Thyroid gland (tissue), 4 donors: ENCODE data around the gene TSPAN9. TPM values are rescaled to one million over a fixed set of nuclear protein-coding genes. Genes with fewer than 3 reads are reported as not detected.

Experiments used
- DNase-seq, 2 donors: peaks; one replicate each; pipeline ENCODE4 v3.0.0-alpha.2; 2019
- H3K27ac ChIP-seq, 3 donors: fragments of 200-600 bp; sonication (generic); 1 replicate in 2 of 3; 2 replicates in 1 of 3; pipeline ENCODE4 v1.5.1; 2016 to 2019; ENCODE audit warnings: mild to moderate bottlenecking in 1 of 3, moderate library complexity in 1 of 3
- H3K27me3 ChIP-seq: fragments of 200-600 bp; sonication (generic); one replicate; pipeline ENCODE4 v1.5.1; 2019
- H3K36me3 ChIP-seq, 2 donors: fragments of 200-600 bp; sonication (generic); one replicate each; pipeline ENCODE4 v1.5.1; 2016 to 2019
- H3K4me1 ChIP-seq, 2 donors: fragments of 200-600 bp; sonication (generic); one replicate each; pipeline ENCODE4 v1.5.1; 2017 to 2019
- H3K4me3 ChIP-seq, 3 donors: fragments of 200-600 bp; sonication (generic); replicated peaks in 1 of 3; 1 replicate in 2 of 3; 2 replicates in 1 of 3; pipeline ENCODE4 v1.5.1; 2016; ENCODE audit warnings: mild to moderate bottlenecking in 1 of 3
- H3K9me3 ChIP-seq: fragments of 200-600 bp; sonication (generic); one replicate; pipeline ENCODE4 v1.5.1; 2017
- POLR2A ChIP-seq, 2 donors: fragments of 450-650 bp; IDR thresholded peaks; one replicate each; pipeline ENCODE4 v1.6.1; 2017; ENCODE audit warnings: antibody characterized with exemption in 2 of 2, mild to moderate bottlenecking in 2 of 2, moderate library complexity in 1 of 2
- WGBS, 2 donors: methylation state at CpG; one replicate each; pipeline ENCODE4 v1.1.5; 2017; 5-methylcytosine and 5-hydroxymethylcytosine counted together
- intact Hi-C: fragments of 100-400 bp; cut with DNase I; formaldehyde crosslinking; loops from one replicate; pipeline ENCODE4 v1.15.1; 2023
- total RNA-seq, 4 donors: library from RNA; depleted of rRNA; stranded (reverse); fragments of >200 nt; gene quantifications; one replicate each; pipeline ENCODE4 v1.2.3, GENCODE V29; 2016
- TF ChIP-seq, protein P1 (sequence below), 6 experiments: fragments of 200-600 bp in 3 of 6; fragments of 450-650 bp in 3 of 6; sonication (generic) in 3 of 6; IDR thresholded peaks; one replicate each; pipeline ENCODE4 v1.5.1; 2016 to 2019; ENCODE audit warnings: antibody characterized with exemption in 6 of 6, mild to moderate bottlenecking in 2 of 6, inconsistent platforms in 1 of 6, moderate library complexity in 1 of 6

TSPAN9 gene
- total RNA-seq, 4 donors from 2014 or later = 26.9 to 47.5 (median 33.2) TPM

DNA sequence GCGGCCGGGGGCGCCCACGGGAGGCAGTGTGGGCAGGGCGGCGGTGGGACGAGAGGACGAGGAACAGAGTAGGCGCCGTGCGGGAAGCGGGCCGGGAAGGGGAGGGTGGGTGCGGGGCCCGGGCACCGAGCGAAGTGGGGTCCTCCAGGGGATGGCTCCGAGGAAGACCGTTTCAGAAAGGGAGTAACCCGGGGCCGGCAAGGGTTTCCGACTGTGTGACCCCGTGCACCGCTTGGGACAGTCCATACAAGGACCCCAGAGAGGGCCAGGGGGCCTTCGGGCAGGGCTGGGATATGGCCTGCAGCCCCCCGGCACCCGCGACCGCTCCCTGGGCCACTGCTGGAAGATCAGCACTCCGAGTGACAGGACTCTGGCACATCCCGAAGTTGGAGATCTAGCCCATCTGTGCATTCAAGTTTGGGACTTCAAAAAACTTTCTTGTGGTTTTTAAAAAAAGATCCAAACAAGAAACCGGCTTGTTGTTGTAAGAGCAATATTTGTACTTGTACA is 448 bp downstream of the TSPAN9 start:
- Histone ChIP-seq H3K4me3 (peak overlapping the region; percentile 29 to 81 (median 79)), H3K27ac (peak overlapping the region; percentile 57 to 95 (median 84)), H3K27me3 (no peaks in the 10 kb centered on the region), H3K9me3 (no peaks in the 10 kb centered on the region), H3K36me3 (no peaks in the 10 kb centered on the region), H3K4me1 (peaks cover 28 to 38% of the 10 kb centered on the region in 2 donors)
- 0 to 2% methylated on average over 7 to 16 of the region's 32 CpGs for WGBS, 2 donors
- TF ChIP-seq, protein P1, sequence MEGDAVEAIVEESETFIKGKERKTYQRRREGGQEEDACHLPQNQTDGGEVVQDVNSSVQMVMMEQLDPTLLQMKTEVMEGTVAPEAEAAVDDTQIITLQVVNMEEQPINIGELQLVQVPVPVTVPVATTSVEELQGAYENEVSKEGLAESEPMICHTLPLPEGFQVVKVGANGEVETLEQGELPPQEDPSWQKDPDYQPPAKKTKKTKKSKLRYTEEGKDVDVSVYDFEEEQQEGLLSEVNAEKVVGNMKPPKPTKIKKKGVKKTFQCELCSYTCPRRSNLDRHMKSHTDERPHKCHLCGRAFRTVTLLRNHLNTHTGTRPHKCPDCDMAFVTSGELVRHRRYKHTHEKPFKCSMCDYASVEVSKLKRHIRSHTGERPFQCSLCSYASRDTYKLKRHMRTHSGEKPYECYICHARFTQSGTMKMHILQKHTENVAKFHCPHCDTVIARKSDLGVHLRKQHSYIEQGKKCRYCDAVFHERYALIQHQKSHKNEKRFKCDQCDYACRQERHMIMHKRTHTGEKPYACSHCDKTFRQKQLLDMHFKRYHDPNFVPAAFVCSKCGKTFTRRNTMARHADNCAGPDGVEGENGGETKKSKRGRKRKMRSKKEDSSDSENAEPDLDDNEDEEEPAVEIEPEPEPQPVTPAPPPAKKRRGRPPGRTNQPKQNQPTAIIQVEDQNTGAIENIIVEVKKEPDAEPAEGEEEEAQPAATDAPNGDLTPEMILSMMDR (IDR thresholded peaks at IDR 0.05) = no peak
- no peak for TF ChIP-seq POLR2A (IDR thresholded peaks at IDR 0.05)
- peak; percentile 28 to 31 for DNase-seq
- intact Hi-C loops = loop anchor here (5.0 to 10.0 kb wide), 2 partner anchors 57 to 1195 kb away; partner anchors contain the start of gene CCND2

GRCh38 chr12:3078086-3078820 is 1.1 kb downstream of the TSPAN9 start:
- H3K4me1 ChIP-seq = peaks cover 28 to 39% of the 10 kb centered on the region in 2 donors
- TF ChIP-seq, protein P1 (IDR thresholded peaks at IDR 0.05) = no peak
- H3K4me3 ChIP-seq = peak overlapping the region in 1 of 3 donors; percentile 81
- no peaks in the 10 kb centered on the region for H3K9me3 ChIP-seq
- H3K27ac ChIP-seq = peak overlapping the region in 2 of 3 donors; percentile 84 to 95
- no peak for DNase-seq
- intact Hi-C loops = loop anchor here (5.0 to 10.0 kb wide), 2 partner anchors 57 to 1194 kb away; partner anchors contain the start of gene CCND2
- H3K36me3 ChIP-seq = no peaks in the 10 kb centered on the region
- H3K27me3 ChIP-seq = no peaks in the 10 kb centered on the region
- 52 to 57% methylated on average over 10 of the region's 10 CpGs for WGBS, 2 donors

DNA sequence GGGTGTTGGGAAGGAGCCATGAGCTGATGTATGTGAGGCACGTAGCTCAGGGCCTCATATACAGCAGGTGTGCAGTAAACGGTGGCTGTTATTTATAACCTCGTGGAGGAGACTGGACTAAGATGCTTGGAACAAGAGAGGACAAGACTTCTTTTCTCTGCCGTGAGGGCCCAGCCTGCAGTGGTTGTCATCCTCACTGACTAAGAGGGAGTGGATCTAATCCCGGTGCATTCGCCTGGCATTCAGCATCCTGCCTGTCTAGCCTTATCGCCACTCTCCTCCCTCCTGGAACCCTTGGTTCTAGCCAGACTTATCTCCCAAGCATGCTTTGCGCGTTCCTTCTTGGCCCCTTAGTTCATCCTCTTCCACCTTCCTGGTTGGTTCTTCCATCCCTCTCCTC is 3.9 kb downstream of the TSPAN9 start:
- peaks cover 13 to 26% of the 10 kb centered on the region in 2 donors for H3K4me1 ChIP-seq
- no peak for TF ChIP-seq POLR2A (IDR thresholded peaks at IDR 0.05)
- TF ChIP-seq, protein P1 (IDR thresholded peaks at IDR 0.05) = no peak
- no peak overlapping the region for H3K4me3 ChIP-seq
- H3K9me3 ChIP-seq = no peaks in the 10 kb centered on the region
- H3K36me3 ChIP-seq = no peaks in the 10 kb centered on the region
- H3K27me3 ChIP-seq = no peaks in the 10 kb centered on the region
- H3K27ac ChIP-seq = no peak overlapping the region
- DNase-seq = no peak
- WGBS, 2 donors = 89% methylated on average over 9 of the region's 9 CpGs
- intact Hi-C loops = loop anchor here (5.0 kb wide), 1 partner anchor 121 kb away; no protein-coding TSS in a partner anchor

DNA sequence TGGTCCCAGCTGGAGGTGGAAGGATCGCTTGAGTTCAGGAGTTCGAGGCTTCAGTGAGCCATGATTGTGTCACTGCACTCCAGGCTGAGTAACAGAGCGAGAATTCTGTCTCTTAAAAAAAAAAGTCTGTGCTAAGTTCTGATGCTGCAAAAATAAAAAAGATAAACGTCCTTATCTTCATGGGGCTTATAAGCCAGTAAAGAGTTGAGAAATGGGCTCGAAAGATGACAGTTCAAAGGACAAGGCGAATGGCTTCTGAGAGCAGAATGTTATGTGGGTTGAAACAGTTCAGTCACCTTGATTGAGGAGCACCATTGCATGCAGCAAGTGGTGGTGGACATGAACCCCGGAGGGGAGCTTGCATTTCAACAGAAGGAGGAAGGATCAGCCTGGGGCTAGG is 4.7 kb downstream of the TSPAN9 start:
- no peak for DNase-seq
- Histone ChIP-seq H3K27me3 (no peaks in the 10 kb centered on the region), H3K4me3 (no peak overlapping the region), H3K9me3 (no peaks in the 10 kb centered on the region), H3K4me1 (peaks cover 7 to 20% of the 10 kb centered on the region in 2 donors), H3K36me3 (no peaks in the 10 kb centered on the region), H3K27ac (no peak overlapping the region)
- intact Hi-C loops = loop anchor here (5.0 kb wide), 1 partner anchor 120 kb away; no protein-coding TSS in a partner anchor
- TF ChIP-seq, protein P1 (IDR thresholded peaks at IDR 0.05) = no peak
- TF ChIP-seq POLR2A (IDR thresholded peaks at IDR 0.05) = no peak
- 79 to 82% methylated on average over 7 of the region's 7 CpGs for WGBS, 2 donors
